Endothelial cell of umbilical vein (primary cell): ENCODE data around the gene RELN. TPM values are rescaled to one million over a fixed set of nuclear protein-coding genes. Genes with fewer than 3 reads are reported as not detected.

Experiments used
- BruUV-seq: library from RNA; stranded (reverse); fragments of 400-500 nt; replicated peaks from 2 replicates; lab custom pipeline; 2021; lab: Mats Ljungman, UMichigan
- CTCF ChIA-PET: fragments of 300-600, 350-600 bp; sonication (Branson Sonifier 250); formaldehyde crosslinking; loops from one replicate; lab custom pipeline; 2021; ENCODE audit warnings: antibody characterized with exemption, inconsistent platforms; lab: Charles Lee
- POLR2A ChIA-PET: fragments of 300-600, 350-600 bp; sonication (Branson Sonifier 250); formaldehyde crosslinking; loops from one replicate; lab custom pipeline; 2021; ENCODE audit warnings: antibody characterized with exemption, inconsistent platforms; lab: Charles Lee
- DNase-seq: peaks from one replicate; pipeline ENCODE4 v3.0.0-alpha.2; 2011; ENCODE audit warnings: low read depth, low spot score
- FAIRE-seq: peaks from 2 replicates; lab custom pipeline; 2011; peaks lifted over from hg19 to GRCh38; lab: Jason Lieb, UNC
- H2AFZ ChIP-seq: 2 replicates; pipeline ENCODE4 v1.6.0; 2012; ENCODE audit warnings: low read depth, low read length, control low read depth, inconsistent platforms
- H3K27ac ChIP-seq: 2 replicates; pipeline ENCODE4 v1.5.1; 2011; ENCODE audit warnings: low read depth, mild to moderate bottlenecking, control low read depth, low read length, moderate library complexity; ENCODE audit not compliant: insufficient read depth
- H3K27me3 ChIP-seq, 2 experiments: 2 replicates each; pipeline versions ENCODE4 v1.6.0 to v1.6.1; 2011; ENCODE audit warnings: low read length in 2 of 2, mixed read lengths in 1 of 2; ENCODE audit not compliant: control insufficient read depth in 2 of 2, insufficient read depth in 2 of 2
- H3K36me3 ChIP-seq, 2 experiments: 2 replicates in 1 of 2; 3 replicates in 1 of 2; pipeline ENCODE4 v1.5.1; 2011; ENCODE audit warnings: low read length in 2 of 2, mild to moderate bottlenecking in 1 of 2, moderate library complexity in 1 of 2; ENCODE audit not compliant: control insufficient read depth in 2 of 2, insufficient read depth in 2 of 2; ENCODE audit errors: extremely low read depth in 1 of 2
- H3K4me1 ChIP-seq: 3 replicates; pipeline ENCODE4 v1.5.1; 2011; ENCODE audit warnings: mild to moderate bottlenecking, low read length; ENCODE audit not compliant: control insufficient read depth, insufficient read depth; ENCODE audit errors: extremely low read depth
- H3K4me2 ChIP-seq: 2 replicates; pipeline ENCODE4 v1.6.1; 2011; ENCODE audit warnings: low read length, control low read depth, mixed read lengths; ENCODE audit not compliant: insufficient read depth
- H3K4me3 ChIP-seq, 3 experiments: fragments of 200-600 bp in 1 of 3; sonication (generic), shearing (Covaris generic) in 1 of 3; replicated peaks in 1 of 3; 2 replicates each; pipeline ENCODE4 v1.5.1; 2011 to 2016; ENCODE audit warnings: control low read depth in 3 of 3, low read length in 3 of 3, mild to moderate bottlenecking in 2 of 3, inconsistent platforms in 1 of 3, low read depth in 1 of 3, moderate library complexity in 1 of 3; ENCODE audit not compliant: insufficient read depth in 1 of 3
- H3K79me2 ChIP-seq: 2 replicates; pipeline ENCODE4 v1.6.0; 2012; ENCODE audit warnings: low read length, inconsistent platforms; ENCODE audit not compliant: control insufficient read depth, insufficient read depth
- H3K9ac ChIP-seq: replicated peaks from 2 replicates; pipeline ENCODE3; 2011; ENCODE audit warnings: low read length, control low read depth; ENCODE audit not compliant: insufficient read depth; ENCODE audit errors: extremely low read depth
- H3K9me1 ChIP-seq: replicated peaks from 3 replicates; pipeline ENCODE4 v1.6.0; 2011; ENCODE audit warnings: mild to moderate bottlenecking, low read length; ENCODE audit not compliant: control insufficient read depth, insufficient read depth; ENCODE audit errors: extremely low read depth
- H3K9me3 ChIP-seq: replicated peaks from 2 replicates; pipeline ENCODE4 v1.5.1; 2012; ENCODE audit warnings: low read length, inconsistent platforms; ENCODE audit not compliant: control insufficient read depth, insufficient read depth
- H4K20me1 ChIP-seq: replicated peaks from 2 replicates; pipeline ENCODE3; 2011; ENCODE audit warnings: mild to moderate bottlenecking, low read length; ENCODE audit not compliant: control insufficient read depth, insufficient read depth; ENCODE audit errors: extremely low read depth
- EZH2 ChIP-seq: IDR thresholded peaks from 2 replicates; pipeline ENCODE4 v1.6.1; 2012; ENCODE audit warnings: borderline replicate concordance, low read depth, mild to moderate bottlenecking, moderate library complexity, low read length, inconsistent platforms; ENCODE audit not compliant: severe bottlenecking
- FOS ChIP-seq: IDR thresholded peaks from 2 replicates; pipeline ENCODE4 v1.6.1; 2011; ENCODE audit warnings: mild to moderate bottlenecking, low read length, moderate library complexity, borderline replicate concordance; ENCODE audit not compliant: insufficient read depth
- GATA2 ChIP-seq: IDR thresholded peaks from 2 replicates; pipeline ENCODE4 v1.7.0; 2011; ENCODE audit warnings: low read depth, mild to moderate bottlenecking, moderate library complexity, mixed read lengths, low read length; ENCODE audit not compliant: insufficient read length, insufficient read depth
- JUN ChIP-seq: IDR thresholded peaks from 2 replicates; pipeline ENCODE4 v1.6.1; 2011; ENCODE audit warnings: borderline replicate concordance, low read depth; ENCODE audit not compliant: insufficient read length, insufficient read depth
- MAX ChIP-seq: IDR thresholded peaks from 2 replicates; pipeline ENCODE4 v1.6.1; 2011; ENCODE audit not compliant: insufficient read depth, insufficient read length
- MYC ChIP-seq: IDR thresholded peaks from one replicate; pipeline ENCODE4 v1.6.1; 2011; ENCODE audit warnings: mild to moderate bottlenecking, low read depth, low read length
- POLR2A ChIP-seq: IDR thresholded peaks from 2 replicates; pipeline ENCODE4 v1.6.1; 2012; ENCODE audit warnings: low read depth, mild to moderate bottlenecking, control low read depth, low read length
- POLR2AphosphoS5 ChIP-seq: IDR thresholded peaks from 2 replicates; pipeline ENCODE4 v1.6.1; 2012; ENCODE audit warnings: low read depth, mild to moderate bottlenecking, control low read depth, low read length, moderate library complexity; ENCODE audit not compliant: insufficient read depth
- dilution Hi-C: fragments of 300-500 bp; cut with MboI; formaldehyde crosslinking; loops from one replicate; pipeline ENCODE4 v1.15.0; 2019; ENCODE audit warnings: low sequenced_read_pairs; ENCODE audit not compliant: extremely low pct_ligation_motif_present
- intact Hi-C: fragments of 100-400 bp; cut with micrococcal nuclease; formaldehyde crosslinking; loops from one replicate; pipeline ENCODE4 v1.10.0; 2022
- polyA plus RNA-seq, 4 experiments: library from polyadenylated mRNA; depleted of rRNA in 3 of 4; stranded (reverse) in 3 of 4; unstranded in 1 of 4; fragments of >200 nt; gene quantifications; 2 replicates each; pipeline versions ENCODE4 v1.2.1 to v1.2.3, GENCODE V29; 2011 to 2012; ENCODE audit warnings: missing spikeins in 1 of 4
- total RNA-seq: library from RNA; stranded (reverse); gene quantifications from 2 replicates; pipeline ENCODE4 v1.2.3, GENCODE V29; 2021
- TF ChIP-seq, protein P1 (sequence below), 2 donors: IDR thresholded peaks; 1 replicate in 1 of 2; 2 replicates in 1 of 2; pipeline ENCODE4 v1.5.1; 2011; ENCODE audit warnings: low read length in 2 of 2, mild to moderate bottlenecking in 2 of 2, moderate library complexity in 2 of 2, control low read depth in 1 of 2, inconsistent platforms in 1 of 2, low read depth in 1 of 2; ENCODE audit not compliant: insufficient read depth in 1 of 2; ENCODE audit errors: extremely low read depth in 1 of 2

Gene RELN
- total and polyA plus RNA-seq, 2 donors (not counting 3 experiments of a cell fraction or from before 2014, with no cell fraction given), result 0.15 to 0.22 TPM

- ChIA-PET CTCF (interaction anchor here (0.7 kb wide), 1 partner anchor 163 kb away, joined by 3 read pairs; no protein-coding TSS in a partner anchor), POLR2A (no interaction called here)
- Histone ChIP-seq H3K9me3 (no peaks in the 10 kb centered on the region), H3K9me1 (no peaks in the 10 kb centered on the region), H2AFZ (no peak overlapping the region), H3K4me3 (no peak overlapping the region), H3K4me2 (no peak overlapping the region), H3K27ac (no peak overlapping the region), H3K9ac (no peak overlapping the region), H3K79me2 (no peaks in the 10 kb centered on the region), H3K27me3 (peaks cover 1 to 14% of the 10 kb centered on the region in 2 experiments), H3K4me1 (peaks cover 3% of the 10 kb centered on the region), H3K36me3 (no peaks in the 10 kb centered on the region), H4K20me1 (no peaks in the 10 kb centered on the region)
- FAIRE-seq (no peak), DNase-seq (no peak)
- no peak for TF ChIP-seq POLR2A
- no peak for TF ChIP-seq GATA2
- no peak for TF ChIP-seq EZH2
- no peak for TF ChIP-seq POLR2AphosphoS5
- TF ChIP-seq MYC, result no peak
- no peak for TF ChIP-seq FOS
- no peak for TF ChIP-seq JUN
- TF ChIP-seq MAX, result no peak
- TF ChIP-seq, protein P1, sequence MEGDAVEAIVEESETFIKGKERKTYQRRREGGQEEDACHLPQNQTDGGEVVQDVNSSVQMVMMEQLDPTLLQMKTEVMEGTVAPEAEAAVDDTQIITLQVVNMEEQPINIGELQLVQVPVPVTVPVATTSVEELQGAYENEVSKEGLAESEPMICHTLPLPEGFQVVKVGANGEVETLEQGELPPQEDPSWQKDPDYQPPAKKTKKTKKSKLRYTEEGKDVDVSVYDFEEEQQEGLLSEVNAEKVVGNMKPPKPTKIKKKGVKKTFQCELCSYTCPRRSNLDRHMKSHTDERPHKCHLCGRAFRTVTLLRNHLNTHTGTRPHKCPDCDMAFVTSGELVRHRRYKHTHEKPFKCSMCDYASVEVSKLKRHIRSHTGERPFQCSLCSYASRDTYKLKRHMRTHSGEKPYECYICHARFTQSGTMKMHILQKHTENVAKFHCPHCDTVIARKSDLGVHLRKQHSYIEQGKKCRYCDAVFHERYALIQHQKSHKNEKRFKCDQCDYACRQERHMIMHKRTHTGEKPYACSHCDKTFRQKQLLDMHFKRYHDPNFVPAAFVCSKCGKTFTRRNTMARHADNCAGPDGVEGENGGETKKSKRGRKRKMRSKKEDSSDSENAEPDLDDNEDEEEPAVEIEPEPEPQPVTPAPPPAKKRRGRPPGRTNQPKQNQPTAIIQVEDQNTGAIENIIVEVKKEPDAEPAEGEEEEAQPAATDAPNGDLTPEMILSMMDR (IDR thresholded peaks at IDR 0.05; ENCODE audit: extremely low read depth in 1 of 2, insufficient read depth in 1 of 2, low read depth in 1 of 2, low read length in 2 of 2), result no peak
- intact Hi-C loops, result no loop called here
- dilution Hi-C loops, result no loop called here
- no TSS peak for BruUV-seq
These were observed 7.2 kb upstream of the RELN start for GRCh38 chr7:103996639-103997038.
